ENCODE data around the gene CHEK2. TPM values are rescaled to one million over a fixed set of nuclear protein-coding genes. Genes with fewer than 3 reads are reported as not detected.
A peak's percentile ranks its signal among the peaks of the same experiment; 100 is the strongest.
"Not testable (repeated sequence)": the region's sequence is repeated elsewhere in the genome, so short reads cannot be mapped to it uniquely, and the experiment has no call there.

CHEK2 gene
- total RNA-seq, 1 donor from 2014 or later, result 34.1 TPM

DNA sequence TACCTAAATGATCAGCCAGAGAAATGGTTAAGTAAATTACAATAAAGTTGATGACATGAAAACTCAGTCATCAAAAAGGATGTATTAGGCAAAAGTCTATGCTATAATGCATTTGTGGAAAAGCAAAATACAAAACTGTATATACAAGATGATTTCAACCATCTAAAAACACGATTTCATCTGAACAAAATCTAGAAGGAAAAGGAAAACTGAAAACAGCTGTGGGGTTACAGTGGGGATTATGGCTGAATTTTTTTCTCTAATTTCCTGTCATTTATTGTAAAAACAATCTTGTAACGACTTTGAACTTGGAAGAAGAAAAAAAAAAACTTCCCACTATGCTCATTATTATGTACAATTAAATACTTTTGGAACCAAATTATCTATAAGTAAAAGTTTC is 30.3 kb downstream of the CHEK2 start:
- Mint-ChIP-seq H3K4me1 (ENCODE audit: unreplicated experiment) (peaks cover 20% of the 10 kb centered on the region), H3K9me3 (no peaks in the 10 kb centered on the region), H3K36me3 (peaks cover 21% of the 10 kb centered on the region), H3K27me3 (no peaks in the 10 kb centered on the region), H3K27ac (peak overlapping the region; percentile 55), H3K4me3 (no peak overlapping the region)
- TF ChIP-seq, protein P1, sequence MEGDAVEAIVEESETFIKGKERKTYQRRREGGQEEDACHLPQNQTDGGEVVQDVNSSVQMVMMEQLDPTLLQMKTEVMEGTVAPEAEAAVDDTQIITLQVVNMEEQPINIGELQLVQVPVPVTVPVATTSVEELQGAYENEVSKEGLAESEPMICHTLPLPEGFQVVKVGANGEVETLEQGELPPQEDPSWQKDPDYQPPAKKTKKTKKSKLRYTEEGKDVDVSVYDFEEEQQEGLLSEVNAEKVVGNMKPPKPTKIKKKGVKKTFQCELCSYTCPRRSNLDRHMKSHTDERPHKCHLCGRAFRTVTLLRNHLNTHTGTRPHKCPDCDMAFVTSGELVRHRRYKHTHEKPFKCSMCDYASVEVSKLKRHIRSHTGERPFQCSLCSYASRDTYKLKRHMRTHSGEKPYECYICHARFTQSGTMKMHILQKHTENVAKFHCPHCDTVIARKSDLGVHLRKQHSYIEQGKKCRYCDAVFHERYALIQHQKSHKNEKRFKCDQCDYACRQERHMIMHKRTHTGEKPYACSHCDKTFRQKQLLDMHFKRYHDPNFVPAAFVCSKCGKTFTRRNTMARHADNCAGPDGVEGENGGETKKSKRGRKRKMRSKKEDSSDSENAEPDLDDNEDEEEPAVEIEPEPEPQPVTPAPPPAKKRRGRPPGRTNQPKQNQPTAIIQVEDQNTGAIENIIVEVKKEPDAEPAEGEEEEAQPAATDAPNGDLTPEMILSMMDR (conservative IDR thresholded peaks at IDR 0.05), result no peak
- DNase-seq (ENCODE audit: extremely low spot score, unreplicated experiment), result no peak

DNA sequence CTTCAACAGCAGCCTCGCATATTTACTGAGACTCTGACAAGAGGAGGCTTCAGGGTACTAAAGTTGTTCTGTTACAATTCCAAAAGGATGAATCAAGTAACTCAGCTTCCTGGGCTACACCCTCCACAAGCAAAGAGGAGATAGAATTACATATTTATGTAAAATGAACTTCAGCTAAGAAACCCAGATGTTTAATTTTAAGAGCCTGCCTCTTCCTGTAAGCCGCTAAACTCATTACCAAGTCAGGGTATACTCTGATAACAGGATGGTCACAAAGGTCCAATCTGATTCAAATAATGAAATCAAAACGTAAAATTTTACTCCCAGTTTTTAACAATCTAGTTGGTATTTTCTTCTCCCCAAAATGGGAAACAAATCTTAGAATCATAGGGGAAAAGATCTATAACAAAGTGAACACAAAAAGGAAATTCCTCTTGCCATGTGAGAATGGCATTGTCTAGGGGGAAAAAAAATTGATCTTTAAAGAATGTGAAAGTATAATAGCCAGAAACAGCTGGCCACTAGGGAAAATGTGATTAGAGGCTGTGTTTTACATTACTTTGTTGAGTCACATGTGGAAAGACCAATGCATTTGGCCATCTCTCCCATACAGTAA is 30.9 kb downstream of the CHEK2 start:
- DNase-seq (ENCODE audit: extremely low spot score, unreplicated experiment), result no peak
- H3K4me3 Mint-ChIP-seq, result peak overlapping the region; percentile 37
- peaks cover 20% of the 10 kb centered on the region for H3K4me1 Mint-ChIP-seq (ENCODE audit: unreplicated experiment)
- no peaks in the 10 kb centered on the region for H3K9me3 Mint-ChIP-seq
- peak overlapping the region; percentile 55 for H3K27ac Mint-ChIP-seq
- no peaks in the 10 kb centered on the region for H3K27me3 Mint-ChIP-seq
- peaks cover 21% of the 10 kb centered on the region for H3K36me3 Mint-ChIP-seq
- TF ChIP-seq, protein P1 (conservative IDR thresholded peaks at IDR 0.05), result no peak

DNA sequence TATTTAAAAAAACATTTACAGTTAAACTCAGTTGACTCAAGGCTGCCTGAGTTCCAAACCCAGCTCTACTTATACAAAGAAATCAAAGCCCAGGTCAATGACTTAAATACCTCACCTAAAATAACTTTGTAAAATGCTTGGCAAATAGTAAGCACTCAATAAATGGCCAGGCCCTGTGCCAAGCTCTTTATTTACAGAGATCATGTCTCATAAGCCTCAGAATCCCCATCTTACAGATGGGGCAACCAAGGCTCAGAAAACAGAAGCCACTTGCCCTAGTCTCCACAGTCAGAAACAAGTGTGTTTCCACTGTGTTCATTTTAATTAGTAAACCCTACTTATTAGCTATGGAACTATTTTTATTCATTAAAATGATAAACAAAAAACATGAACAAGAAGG is 31.5 kb downstream of the CHEK2 start:
- no peak overlapping the region for H3K27ac Mint-ChIP-seq
- H3K36me3 Mint-ChIP-seq, result peaks cover 21% of the 10 kb centered on the region
- TF ChIP-seq, protein P1 (conservative IDR thresholded peaks at IDR 0.05), result no peak
- H3K27me3 Mint-ChIP-seq, result no peaks in the 10 kb centered on the region
- no peak overlapping the region for H3K4me3 Mint-ChIP-seq
- H3K9me3 Mint-ChIP-seq, result no peaks in the 10 kb centered on the region
- H3K4me1 Mint-ChIP-seq (ENCODE audit: unreplicated experiment), result peaks cover 20% of the 10 kb centered on the region
- DNase-seq (ENCODE audit: extremely low spot score, unreplicated experiment), result no peak

DNA sequence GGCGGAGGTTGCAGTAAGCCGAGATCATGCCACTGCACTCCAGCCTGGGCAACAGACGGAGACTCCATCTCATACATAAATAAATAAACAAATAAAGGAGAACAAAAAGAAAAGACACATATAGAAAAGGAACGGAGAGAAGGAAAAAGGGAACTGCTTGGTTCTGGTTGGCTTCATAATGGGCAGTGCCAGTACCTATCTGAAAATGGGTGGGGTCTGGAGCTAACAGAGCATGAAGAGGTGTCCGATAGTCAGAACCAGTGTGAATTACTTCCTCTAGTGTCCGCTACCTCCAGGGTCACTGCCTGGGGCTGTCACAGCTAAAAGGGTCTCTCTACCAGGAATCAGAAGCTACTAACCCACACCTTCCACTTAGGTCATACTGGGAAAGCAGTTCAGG is 34.8 kb downstream of the CHEK2 start:
- no peak for DNase-seq (ENCODE audit: extremely low spot score, unreplicated experiment)
- H3K9me3 Mint-ChIP-seq, result no peaks in the 10 kb centered on the region
- no peaks in the 10 kb centered on the region for H3K27me3 Mint-ChIP-seq
- no peak overlapping the region for H3K27ac Mint-ChIP-seq
- TF ChIP-seq, protein P1 (conservative IDR thresholded peaks at IDR 0.05), result no peak
- peaks cover 17% of the 10 kb centered on the region for H3K36me3 Mint-ChIP-seq
- H3K4me1 Mint-ChIP-seq (ENCODE audit: unreplicated experiment), result peaks cover 13% of the 10 kb centered on the region
- no peak overlapping the region for H3K4me3 Mint-ChIP-seq

DNA sequence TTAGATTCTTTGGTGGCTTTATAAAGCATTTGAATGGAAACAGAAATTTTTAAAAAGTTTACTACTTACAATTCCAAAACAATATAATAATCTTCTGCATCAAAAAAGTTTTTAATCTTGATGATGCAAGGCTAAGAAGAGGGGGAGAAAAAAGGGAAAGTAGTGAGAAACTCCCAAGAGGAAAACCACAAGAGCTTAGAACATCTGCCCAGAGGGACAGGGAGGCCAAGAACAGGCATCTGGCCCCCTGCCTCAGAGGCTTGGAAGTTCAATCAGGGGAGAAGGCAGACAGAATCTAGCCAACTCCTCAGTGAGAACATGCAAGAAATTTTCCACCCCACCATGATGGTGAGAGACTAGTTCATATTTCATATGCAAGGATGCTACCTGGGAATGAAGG is 38.2 kb downstream of the CHEK2 start:
- no peaks in the 10 kb centered on the region for H3K27me3 Mint-ChIP-seq
- H3K27ac Mint-ChIP-seq, result no peak overlapping the region
- H3K4me1 Mint-ChIP-seq (ENCODE audit: unreplicated experiment), result peaks cover 4% of the 10 kb centered on the region
- TF ChIP-seq, protein P1 (conservative IDR thresholded peaks at IDR 0.05), result no peak
- no peak for DNase-seq (ENCODE audit: extremely low spot score, unreplicated experiment)
- H3K4me3 Mint-ChIP-seq, result no peak overlapping the region
- no peaks in the 10 kb centered on the region for H3K9me3 Mint-ChIP-seq
- peaks cover 16% of the 10 kb centered on the region for H3K36me3 Mint-ChIP-seq

DNA sequence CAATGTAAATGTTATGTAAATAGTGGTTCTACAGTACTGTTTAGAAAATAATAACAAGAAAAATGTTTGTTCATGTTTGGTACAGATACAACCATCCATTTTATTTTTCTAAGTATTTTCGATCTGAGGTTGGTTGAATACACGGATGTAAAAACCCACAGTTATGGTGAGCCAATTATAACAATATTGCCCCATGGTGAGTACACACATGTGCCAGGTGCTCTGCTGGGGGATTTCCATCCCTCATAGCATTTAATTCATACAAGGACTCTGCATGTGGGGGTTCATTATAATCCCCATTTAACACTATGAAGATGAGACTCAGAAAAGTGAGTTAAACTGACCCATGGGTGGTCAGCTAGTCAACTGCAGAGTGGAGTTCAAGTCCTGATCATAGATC is 38.7 kb downstream of the CHEK2 start:
- Mint-ChIP-seq H3K36me3 (peaks cover 14% of the 10 kb centered on the region), H3K27ac (no peak overlapping the region)

DNA sequence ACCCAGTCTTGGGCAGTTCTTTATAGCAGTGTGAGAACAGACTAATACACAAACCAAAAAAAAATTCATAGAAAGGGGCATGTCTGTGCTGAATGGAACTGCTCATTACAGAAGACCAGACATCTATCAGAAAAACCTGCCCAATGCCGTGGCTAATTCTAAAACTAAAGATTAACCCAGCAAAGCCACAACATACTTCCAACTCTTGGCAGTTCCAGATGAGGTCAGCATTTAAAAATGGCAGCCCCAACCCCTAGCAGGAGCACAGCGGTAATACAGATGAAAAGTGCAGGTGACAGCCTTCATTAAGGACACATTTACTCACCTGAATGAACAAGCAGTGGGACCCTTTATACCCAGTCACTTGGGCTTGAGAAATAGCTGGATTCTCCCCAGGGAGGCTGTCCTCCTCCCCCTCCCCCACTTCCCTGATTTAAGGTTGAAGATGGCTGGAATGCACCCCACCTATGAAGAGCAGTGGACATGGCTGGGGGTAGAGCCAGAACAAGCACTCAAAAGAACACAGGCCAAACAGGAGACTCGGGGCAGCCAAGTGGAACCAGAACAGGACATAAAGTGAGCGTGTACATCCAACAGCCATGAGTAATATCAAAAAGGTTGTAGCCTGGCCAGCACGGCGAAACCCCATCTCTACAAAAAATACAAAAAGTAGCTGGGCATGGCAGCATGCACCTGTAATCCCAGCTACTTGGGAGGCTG is 48.4 kb downstream of the CHEK2 start:
- Mint-ChIP-seq H3K4me1 (ENCODE audit: unreplicated experiment) (peaks cover 28% of the 10 kb centered on the region), H3K36me3 (peaks cover 19% of the 10 kb centered on the region)
- H3K27me3 Mint-ChIP-seq; H3K4me3 Mint-ChIP-seq; H3K27ac Mint-ChIP-seq; H3K9me3 Mint-ChIP-seq; DNase-seq (ENCODE audit: extremely low spot score, unreplicated experiment): not testable (repeated sequence)

More for the DNA sequence above, 38.7 kb downstream of the CHEK2 start:
- TF ChIP-seq, protein P1 (conservative IDR thresholded peaks at IDR 0.05), result no peak
- H3K4me1 Mint-ChIP-seq (ENCODE audit: unreplicated experiment), result peaks cover 4% of the 10 kb centered on the region
- H3K9me3 Mint-ChIP-seq, result no peaks in the 10 kb centered on the region
- no peak overlapping the region for H3K4me3 Mint-ChIP-seq
- H3K27me3 Mint-ChIP-seq, result no peaks in the 10 kb centered on the region
- no peak for DNase-seq (ENCODE audit: extremely low spot score, unreplicated experiment)

DNA sequence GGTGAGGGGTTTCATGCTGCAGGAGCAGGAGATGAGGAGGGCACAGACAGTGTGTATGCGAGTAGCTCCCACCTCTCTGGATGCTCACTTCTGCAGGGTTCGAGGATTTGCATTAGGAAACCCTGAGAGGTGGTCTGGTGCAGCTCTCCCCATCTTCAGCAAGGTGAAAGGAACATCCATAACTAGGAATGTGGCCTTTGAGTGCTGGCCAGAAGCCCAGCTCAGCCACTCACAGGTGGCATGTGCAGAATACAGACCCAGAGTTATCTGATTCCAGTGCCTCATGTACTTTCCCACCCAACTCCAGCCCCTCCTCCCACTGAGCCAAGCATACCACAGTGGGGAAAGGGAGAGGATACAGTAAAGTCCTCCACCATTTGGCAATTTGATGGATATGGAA is 51.8 kb downstream of the CHEK2 start:
- H3K4me1 Mint-ChIP-seq (ENCODE audit: unreplicated experiment), result peaks cover 25% of the 10 kb centered on the region
- not testable (repeated sequence) for H3K27me3 Mint-ChIP-seq

More for the DNA sequence above, 51.8 kb downstream of the CHEK2 start:
- H3K36me3 Mint-ChIP-seq, result peaks cover 14% of the 10 kb centered on the region
- not testable (repeated sequence) for H3K9me3 Mint-ChIP-seq; DNase-seq (ENCODE audit: extremely low spot score, unreplicated experiment); H3K4me3 Mint-ChIP-seq; H3K27ac Mint-ChIP-seq

All from type B pancreatic cell (in vitro differentiated cells).